Heart right ventricle (tissue), 16 donors: ENCODE measurements around the gene CUL5. TPM values are rescaled to one million over a fixed set of nuclear protein-coding genes. Genes with fewer than 3 reads are reported as not detected.

Source experiments
- ATAC-seq, 8 donors: fragments of 200-7000 bp; cut with Tn5 transposase; one replicate each; pipeline ENCODE4 v1.9.1; 2020; ENCODE audit warnings: mild to moderate bottlenecking in 8 of 8, moderate library complexity in 8 of 8, moderate number of reproducible peaks in 1 of 8
- DNase-seq, 2 donors: peaks; one replicate each; pipeline ENCODE4 v3.0.0-alpha.2; 2020
- H3K27ac ChIP-seq, 10 donors: fragments of 200-600 bp; sonication (generic) in 2 of 10; one replicate each; pipeline versions ENCODE4 v1.5.0 to v1.8.0; 2020 to 2022; ENCODE audit warnings: mild to moderate bottlenecking in 3 of 10
- H3K27me3 ChIP-seq, 7 donors: fragments of 200-600 bp; one replicate each; pipeline ENCODE4 v1.8.0; 2021 to 2022; ENCODE audit warnings: mild to moderate bottlenecking in 2 of 7
- H3K36me3 ChIP-seq, 9 donors: fragments of 200-600 bp; sonication (generic) in 1 of 9; one replicate each; pipeline versions ENCODE4 v1.5.0 to v1.8.0; 2020 to 2022; ENCODE audit warnings: mild to moderate bottlenecking in 2 of 9
- H3K4me1 ChIP-seq, 9 donors: fragments of 200-600 bp; sonication (generic) in 1 of 9; one replicate each; pipeline versions ENCODE4 v1.5.0 to v1.8.0; 2020 to 2022; ENCODE audit warnings: mild to moderate bottlenecking in 4 of 9
- H3K4me3 ChIP-seq, 10 donors: fragments of 200-600 bp; sonication (generic) in 2 of 10; one replicate each; pipeline versions ENCODE4 v1.5.0 to v1.8.0; 2020 to 2022; ENCODE audit warnings: mild to moderate bottlenecking in 7 of 10, moderate library complexity in 2 of 10
- H3K9me3 ChIP-seq, 11 donors: fragments of 200-600 bp in 10 of 11; sonication (generic) in 2 of 11; one replicate each; pipeline versions ENCODE4 v1.5.0 to v1.8.0; 2013 to 2022; ENCODE audit warnings: mild to moderate bottlenecking in 2 of 11, control low read depth in 1 of 11, moderate library complexity in 1 of 11
- WGBS, 2 donors: extraction: QIAGEN DNeasy Blood & Tissue Kit; methylation state at CpG; one replicate each; pipeline ENCODE4 v1.1.7; 2013; ENCODE audit warnings: inconsistent platforms in 1 of 2; 5-methylcytosine and 5-hydroxymethylcytosine counted together
- intact Hi-C, 10 donors: fragments of 100-400 bp; cut with DNase I; formaldehyde crosslinking; loops; one replicate each; pipeline versions ENCODE4 v1.11.1 to v1.14.2; 2022
- polyA plus RNA-seq, 2 donors: library from polyadenylated mRNA; stranded (reverse); fragments of 200-250 nt; gene quantifications; one replicate each; pipeline ENCODE4 v1.2.3, GENCODE V29; 2013
- total RNA-seq, 10 donors: library from RNA; stranded (reverse); fragmentation: NEBNext Ultra II Directional in 3 of 10; extraction: Animal tissue kit (Norgen Biotek cat#: 25700) in 3 of 10; gene quantifications; one replicate each; pipeline versions ENCODE4 v1.2.1 to v1.2.4, GENCODE V29; 2021 to 2023
- TF ChIP-seq, protein P1 (sequence below), 9 donors: fragments of 200-600 bp; sonication (generic) in 2 of 9; IDR thresholded peaks; one replicate each; pipeline versions ENCODE4 v1.5.0 to v1.8.0; 2021 to 2022; ENCODE audit warnings: antibody characterized with exemption in 9 of 9, mild to moderate bottlenecking in 5 of 9, moderate library complexity in 1 of 9
- donor health status: Arrhythmogenic right ventricular cardiomyopathy.
- donor health status: ischemic (EF 13 %, LVEDD 7.1; RV severe dilation, severe dysfunction).
- donor health status: healthy with polysubstance abuse.
- donor health status: DM: no; HTN: yes; CAD: no.
- donor health status: DM: no; HTN: no; CAD: no.
- donor health status: ischemic (EF 25% LVEDD 6.9; RV normal size, moderate dysfunction).
- donor health status: ischemic (EF 25% LVEDD 5.7; RV mildly dilated, moderate dysfunction).
- donor health status: healthy.
- donor health status: DM: yes; HTN: yes; CAD: no.
- donor health status: Ischemic cardiomyopathy.
- donor health status: ischemic (EF 35%, LVEDD 5.7; RV mildly dilated, moderate dysfunction).
- donor health status: nonischemic (EF 11% LVEDD 7.7; RV severe dilation, severe dysfunction).
- donor health status: DM: yes; HTN: yes; CAD: no.
- donor health status: PGD.
- donor health status: ischemic (EF 29% LVEDD 5.4; RV normal size, mild dysfunction).
- donor health status: nonischemic (EF 23%, LVEDD 6.1; RV moderate dilation, normal function).

Gene CUL5
- total and polyA plus RNA-seq, 12 donors = 5.9 to 51.3 (median 39.4) TPM

DNA sequence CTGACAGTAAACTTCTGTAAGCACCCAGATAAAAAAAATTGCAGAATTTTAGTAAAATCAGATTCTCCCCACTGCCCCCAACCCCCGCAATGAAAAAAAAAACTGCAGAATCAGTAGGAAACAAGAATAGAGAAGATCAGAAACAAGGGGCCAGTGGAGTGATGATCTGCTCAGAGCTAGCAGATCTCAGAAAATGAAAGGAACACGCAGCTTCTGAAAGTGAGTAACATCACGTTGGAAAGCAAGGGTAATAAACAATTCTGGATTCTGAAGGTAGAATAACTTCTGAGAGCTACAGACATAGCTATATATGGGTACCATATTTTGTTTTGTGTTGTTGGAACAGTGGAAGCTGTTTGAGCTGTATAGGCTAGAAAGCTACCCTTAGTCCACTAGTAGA lies 135.9 kb downstream of the CUL5 start:
- Histone ChIP-seq H3K4me3 (no peak overlapping the region), H3K36me3 (peaks cover 0 to 100% (median 89%) of the 10 kb centered on the region in 9 donors), H3K27ac (no peak overlapping the region), H3K4me1 (peaks cover 0 to 4% (median 0%) of the 10 kb centered on the region in 9 donors), H3K27me3 (no peaks in the 10 kb centered on the region), H3K9me3 (no peaks in the 10 kb centered on the region)
- WGBS, 2 donors = 97% methylated on average over 3 of the region's 3 CpGs
- ATAC-seq (no peak), DNase-seq (no peak)
- intact Hi-C loops = no loop called here
- TF ChIP-seq, protein P1, sequence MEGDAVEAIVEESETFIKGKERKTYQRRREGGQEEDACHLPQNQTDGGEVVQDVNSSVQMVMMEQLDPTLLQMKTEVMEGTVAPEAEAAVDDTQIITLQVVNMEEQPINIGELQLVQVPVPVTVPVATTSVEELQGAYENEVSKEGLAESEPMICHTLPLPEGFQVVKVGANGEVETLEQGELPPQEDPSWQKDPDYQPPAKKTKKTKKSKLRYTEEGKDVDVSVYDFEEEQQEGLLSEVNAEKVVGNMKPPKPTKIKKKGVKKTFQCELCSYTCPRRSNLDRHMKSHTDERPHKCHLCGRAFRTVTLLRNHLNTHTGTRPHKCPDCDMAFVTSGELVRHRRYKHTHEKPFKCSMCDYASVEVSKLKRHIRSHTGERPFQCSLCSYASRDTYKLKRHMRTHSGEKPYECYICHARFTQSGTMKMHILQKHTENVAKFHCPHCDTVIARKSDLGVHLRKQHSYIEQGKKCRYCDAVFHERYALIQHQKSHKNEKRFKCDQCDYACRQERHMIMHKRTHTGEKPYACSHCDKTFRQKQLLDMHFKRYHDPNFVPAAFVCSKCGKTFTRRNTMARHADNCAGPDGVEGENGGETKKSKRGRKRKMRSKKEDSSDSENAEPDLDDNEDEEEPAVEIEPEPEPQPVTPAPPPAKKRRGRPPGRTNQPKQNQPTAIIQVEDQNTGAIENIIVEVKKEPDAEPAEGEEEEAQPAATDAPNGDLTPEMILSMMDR (IDR thresholded peaks at IDR 0.05) = no peak

DNA sequence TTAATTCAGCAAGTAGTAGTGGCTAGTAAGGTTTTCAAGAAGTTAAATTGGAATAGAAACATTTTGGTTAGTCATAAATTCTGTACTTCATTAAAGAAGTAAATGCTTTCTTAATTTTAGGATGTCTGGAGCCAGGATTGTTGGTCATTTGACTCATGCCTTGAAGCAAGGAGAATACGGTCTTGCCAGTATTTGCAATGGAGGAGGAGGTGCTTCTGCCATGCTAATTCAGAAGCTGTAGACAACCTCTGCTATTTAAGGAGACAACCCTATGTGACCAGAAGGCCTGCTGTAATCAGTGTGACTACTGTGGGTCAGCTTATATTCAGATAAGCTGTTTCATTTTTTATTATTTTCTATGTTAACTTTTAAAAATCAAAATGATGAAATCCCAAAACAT lies 138.5 kb downstream of the CUL5 start:
- intact Hi-C loops = no loop called here
- Histone ChIP-seq H3K27ac (no peak overlapping the region), H3K4me3 (no peak overlapping the region), H3K36me3 (peaks cover 0 to 100% (median 91%) of the 10 kb centered on the region in 9 donors), H3K9me3 (no peaks in the 10 kb centered on the region), H3K4me1 (peaks cover 0 to 4% (median 0%) of the 10 kb centered on the region in 9 donors), H3K27me3 (no peaks in the 10 kb centered on the region)
- TF ChIP-seq, protein P1 (IDR thresholded peaks at IDR 0.05) = no peak
- 44 to 47% methylated on average over 1 of the region's 1 CpG for WGBS, 2 donors
- ATAC-seq = peak in 3 of 8 donors; percentile 58 to 70 (median 68)
- DNase-seq = no peak

DNA sequence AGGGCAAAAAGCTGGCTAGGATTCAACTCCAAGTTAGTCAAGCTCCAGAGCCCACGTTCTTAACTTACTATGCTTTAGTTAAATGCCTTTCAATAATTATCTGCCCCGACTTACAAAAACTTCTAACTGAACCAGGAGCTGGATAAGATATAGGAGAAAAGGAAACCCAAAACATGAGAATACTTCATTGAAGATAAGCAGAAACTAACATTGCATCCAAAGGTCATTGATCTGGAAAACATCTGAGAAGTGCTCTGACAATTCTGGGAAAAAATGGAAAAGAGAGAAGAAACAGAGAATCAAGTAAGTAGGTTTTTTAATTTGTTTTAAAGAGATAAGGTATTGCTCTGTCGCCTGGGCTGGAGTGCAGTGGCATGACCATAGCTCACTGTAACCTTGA lies 139.9 kb downstream of the CUL5 start:
- ATAC-seq (no peak), DNase-seq (no peak)
- intact Hi-C loops = no loop called here
- peak overlapping the region in 1 of 10 donors; percentile 1 for H3K27ac ChIP-seq
- no peaks in the 10 kb centered on the region for H3K27me3 ChIP-seq
- no peaks in the 10 kb centered on the region for H3K9me3 ChIP-seq
- H3K36me3 ChIP-seq = peaks cover 0 to 100% (median 79%) of the 10 kb centered on the region in 9 donors
- TF ChIP-seq, protein P1 (IDR thresholded peaks at IDR 0.05) = no peak
- WGBS, 2 donors = 39 to 46% methylated on average over 3 of the region's 3 CpGs
- peaks cover 0 to 4% (median 0%) of the 10 kb centered on the region in 9 donors for H3K4me1 ChIP-seq
- no peak overlapping the region for H3K4me3 ChIP-seq

DNA sequence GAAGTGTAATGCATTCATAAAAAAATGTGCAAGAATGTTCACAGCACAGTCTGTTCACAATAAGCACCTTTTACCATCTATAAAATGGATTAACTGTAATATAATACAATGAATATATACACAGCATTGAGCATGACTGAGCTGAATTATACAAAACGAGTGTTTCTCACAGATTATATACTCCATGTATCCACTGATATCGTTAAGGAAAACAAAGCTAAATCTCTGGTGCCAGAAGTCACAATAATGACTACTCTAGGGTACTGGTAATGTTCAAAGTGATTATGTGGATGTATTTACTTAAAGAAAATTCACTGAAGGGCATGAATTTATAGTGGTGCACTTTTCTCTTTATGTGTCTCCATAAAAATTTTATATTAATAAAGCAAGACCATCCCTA lies 145.9 kb downstream of the CUL5 start:
- Histone ChIP-seq H3K9me3 (no peaks in the 10 kb centered on the region), H3K27me3 (no peaks in the 10 kb centered on the region), H3K27ac (no peak overlapping the region), H3K36me3 (peaks cover 0 to 100% (median 43%) of the 10 kb centered on the region in 9 donors), H3K4me3 (no peak overlapping the region), H3K4me1 (no peaks in the 10 kb centered on the region)
- ATAC-seq = no peak
- intact Hi-C loops = loop anchor here in 2 of 10 donors (10.0 kb wide), 2 partner anchors 60 to 140 kb away; no protein-coding TSS in a partner anchor
- TF ChIP-seq, protein P1 (IDR thresholded peaks at IDR 0.05) = no peak
- 72 to 79% methylated on average over 2 of the region's 2 CpGs for WGBS, 2 donors
- DNase-seq = no peak

Other genes starting within 250 kb of the CUL5 start
- 1 to 10 TPM in 2 of 10 donors, under 1 TPM in 8; 0.40 to 2.0 (median 0.86) TPM for gene SLC35F2, start 150.1 kb upstream of the CUL5 start, total RNA-seq
- gene SLC35F2, start 150.1 kb upstream of the CUL5 start, polyA plus RNA-seq = 1 to 10 TPM in 1 of 2 donors, under 1 TPM in 1; 0.88 to 1.8 TPM
- 1 to 10 TPM in 1 of 10 donors, under 1 TPM in 7, not detected in 2; 0.15 to 3.0 (median 0.32) TPM for gene RAB39A, start 80.5 kb upstream of the CUL5 start, total RNA-seq
- under 1 TPM in 1 of 2 donors, not detected in 1; 0.01 TPM for gene RAB39A, start 80.5 kb upstream of the CUL5 start, polyA plus RNA-seq
- 100 to 1,000 TPM; 219 to 535 (median 412) TPM for gene ACAT1, start 112.7 kb downstream of the CUL5 start, total RNA-seq
- 100 to 1,000 TPM; 158 to 167 TPM for gene ACAT1, start 112.7 kb downstream of the CUL5 start, polyA plus RNA-seq
- gene NPAT, start 213.7 kb downstream of the CUL5 start, total RNA-seq = 10 to 100 TPM in 4 of 10 donors, 1 to 10 TPM in 6; 7.6 to 11.4 (median 9.5) TPM
- gene NPAT, start 213.7 kb downstream of the CUL5 start, polyA plus RNA-seq = 1 to 10 TPM; 1.9 to 2.1 TPM
- gene ATM, start 214.2 kb downstream of the CUL5 start, total RNA-seq = 10 to 100 TPM; 23.5 to 50.7 (median 34.1) TPM
- gene ATM, start 214.2 kb downstream of the CUL5 start, polyA plus RNA-seq = 10 to 100 TPM in 1 of 2 donors, 1 to 10 TPM in 1; 9.4 to 20.3 TPM